MV-4-11 (cell line): Measurements from ENCODE around the gene ATP6V0C.
"Not testable (repeated sequence)": the region's sequence is repeated elsewhere in the genome, so short reads cannot be mapped to it uniquely, and the experiment has no call there.

Source experiments
- DNase-seq: peaks from one replicate; lab custom pipeline; 2025; lab: John Stamatoyannopoulos, UW

ATP6V0C gene

GRCh38 chr16:2474877-2475412 is 38.8 kb upstream of the ATP6V0C start, which contains the start of gene TBC1D24:
TSS of gene TBC1D24 (plus strand) at chr16:2475127. CDS start at chr16:2496149, 21,022 bp downstream.
- DNase-seq = peak; percentile 78

GRCh38 chr16:2475413-2476344 is 38.1 kb upstream of the ATP6V0C start:
- DNase-seq = peak; percentile 21

- no peak for DNase-seq
Observed at GRCh38 chr16:2476345-2476720, 37.4 kb upstream of the ATP6V0C start.

DNA sequence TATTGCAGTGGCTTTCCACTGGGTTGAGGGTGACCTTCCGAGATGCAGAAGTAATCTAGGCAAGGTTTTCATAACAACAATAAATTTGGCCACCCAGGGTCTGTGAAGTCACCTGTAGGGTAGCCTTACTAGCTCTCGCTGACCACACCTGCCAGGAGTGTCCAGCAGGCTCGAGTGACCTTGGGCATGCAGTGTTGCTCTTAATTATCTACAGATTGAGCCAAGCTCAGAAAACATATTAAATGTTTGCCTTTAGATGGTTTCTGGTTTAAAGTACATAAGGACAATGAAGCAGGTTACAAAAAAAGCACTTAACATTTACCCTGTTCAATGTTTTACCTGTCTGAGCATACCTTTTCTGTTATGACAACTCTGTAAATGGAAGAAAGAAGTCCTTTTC is 37.0 kb upstream of the ATP6V0C start:
- DNase-seq = no peak

DNA sequence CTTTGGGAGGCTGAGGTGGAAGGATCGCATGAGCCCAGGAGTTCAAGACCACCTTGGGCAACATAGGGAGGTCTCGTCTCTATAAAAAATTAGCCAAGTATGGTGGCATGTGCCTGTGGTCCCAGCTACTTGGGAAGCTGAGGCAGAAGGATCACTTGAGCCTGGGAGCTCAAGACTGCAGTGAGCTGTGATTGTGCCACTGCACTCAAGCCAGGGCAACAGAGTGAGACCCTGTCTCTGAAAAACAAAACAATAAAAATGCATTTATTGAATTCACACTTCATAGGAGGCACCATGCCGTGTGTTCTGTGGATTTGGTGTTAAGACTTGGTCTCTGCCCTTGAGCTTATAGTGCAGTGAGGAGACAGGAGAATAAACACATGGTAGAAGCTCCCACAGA is 36.4 kb upstream of the ATP6V0C start:
- DNase-seq = no peak

GRCh38 chr16:2478279-2478678 is 35.5 kb upstream of the ATP6V0C start:
- no peak for DNase-seq

DNA sequence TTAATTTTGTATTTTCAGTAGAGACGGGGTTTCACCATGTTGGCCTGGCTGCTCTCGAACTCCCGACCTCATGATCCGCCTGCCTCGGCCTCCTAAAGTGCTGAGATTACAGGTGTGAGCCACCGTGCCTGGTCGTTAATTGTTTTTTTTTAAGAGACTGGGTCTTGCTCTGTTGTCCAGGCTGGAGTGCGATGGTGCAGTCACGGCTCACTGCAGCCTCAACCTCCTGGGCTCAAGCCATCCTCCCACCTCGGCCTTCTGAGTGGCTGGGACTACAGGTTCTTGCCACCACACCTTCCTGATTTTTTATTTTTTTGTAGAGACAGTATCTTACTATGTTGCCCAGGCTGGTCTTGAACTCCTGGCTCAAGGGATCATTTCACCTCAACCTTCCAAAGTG is 33.8 kb upstream of the ATP6V0C start:
- DNase-seq = not testable (repeated sequence)

DNA sequence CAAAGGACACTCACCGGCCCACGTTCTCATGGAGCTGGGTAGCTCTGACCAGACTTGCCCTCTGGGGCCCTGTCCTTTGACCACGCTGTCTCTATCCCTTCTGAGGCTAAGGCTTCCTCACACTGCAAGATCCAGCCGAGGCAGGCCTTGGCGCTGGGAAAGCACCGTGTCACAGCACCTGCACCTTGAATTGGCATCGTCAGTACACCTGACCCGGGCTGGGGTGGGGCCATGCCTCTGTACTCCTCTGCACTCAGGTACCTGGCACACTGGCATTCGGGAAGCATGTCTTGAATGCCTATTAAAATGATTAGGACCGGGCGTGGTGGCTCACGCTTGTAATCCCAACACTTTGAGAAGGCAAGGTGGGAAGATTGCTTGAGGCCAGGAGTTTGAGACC is 32.8 kb upstream of the ATP6V0C start:
- no peak for DNase-seq

- DNase-seq = no peak
Observed at GRCh38 chr16:2481676-2482075, 32.1 kb upstream of the ATP6V0C start.

- DNase-seq = no peak
Observed at GRCh38 chr16:2482249-2482648, 31.5 kb upstream of the ATP6V0C start.

GRCh38 chr16:2482708-2483534 is 30.8 kb upstream of the ATP6V0C start:
- peak; percentile 31 for DNase-seq

- DNase-seq = no peak
Observed at GRCh38 chr16:2483939-2484897, 29.5 kb upstream of the ATP6V0C start.

DNA sequence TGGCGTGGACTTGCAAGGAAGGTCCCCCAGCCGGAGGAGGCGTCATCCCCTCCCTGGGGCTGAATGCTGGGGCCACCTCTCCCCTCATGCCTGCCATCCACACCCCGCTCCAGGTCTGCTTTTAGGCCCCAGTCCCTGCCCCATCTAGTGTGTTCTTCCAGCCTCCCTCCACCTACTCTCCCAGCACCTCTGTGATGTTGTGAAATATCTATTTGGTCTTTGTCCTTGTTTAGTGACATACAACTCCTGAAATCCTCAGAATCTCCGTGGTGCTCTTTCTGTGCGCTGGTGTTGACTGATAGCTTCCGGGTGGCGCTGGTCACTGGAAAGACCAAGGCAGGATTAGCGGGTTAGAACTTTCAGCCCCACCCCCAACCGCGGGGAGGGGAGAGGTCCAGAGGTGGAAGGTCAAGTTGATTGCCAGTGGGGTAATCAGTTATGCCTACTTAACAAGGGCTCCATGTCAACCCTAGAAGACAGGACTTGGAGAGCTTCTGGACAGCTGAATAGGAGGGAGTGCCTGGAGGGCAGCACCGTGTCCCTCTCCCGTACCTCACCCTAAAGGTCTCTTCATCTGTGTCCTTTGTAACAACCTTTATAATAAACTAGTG is 28.7 kb upstream of the ATP6V0C start:
- no peak for DNase-seq

DNA sequence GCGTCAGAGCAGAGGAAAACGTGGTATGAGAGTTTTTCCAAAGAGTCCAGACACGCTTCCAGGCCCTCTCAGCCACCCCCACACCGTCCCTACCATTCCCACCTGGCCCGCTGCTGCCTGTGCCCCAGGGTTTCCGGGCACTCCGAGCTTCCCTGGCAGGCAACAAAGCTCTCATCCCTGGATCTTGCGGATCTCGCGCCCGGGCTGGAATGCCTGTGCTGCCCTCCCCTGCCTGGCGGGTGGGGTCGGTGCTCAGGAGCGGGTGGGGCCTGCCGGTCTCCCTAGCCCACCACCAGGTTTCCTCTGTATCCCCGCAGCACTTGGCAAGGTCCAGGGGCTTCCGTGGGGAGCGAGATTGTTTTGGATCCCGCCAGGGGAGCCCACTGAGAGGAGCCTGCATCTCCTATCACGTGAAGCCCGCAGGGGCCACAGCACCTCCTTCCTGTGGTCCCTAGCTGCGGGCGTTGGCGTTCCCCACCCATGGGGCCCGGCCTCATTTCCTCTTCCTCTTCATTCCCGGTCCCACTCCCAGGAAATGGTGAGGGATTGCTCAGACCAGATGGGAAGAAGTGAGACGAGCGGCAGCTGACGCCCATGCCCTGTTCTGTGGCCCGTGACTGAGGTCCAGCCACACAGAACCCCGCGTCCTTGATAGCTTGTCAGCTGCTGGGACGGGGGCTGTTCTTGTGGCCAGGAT is 27.8 kb upstream of the ATP6V0C start:
- no peak for DNase-seq

- no peak for DNase-seq
Observed at GRCh38 chr16:2486645-2487516, 26.9 kb upstream of the ATP6V0C start.

- no peak for DNase-seq
Observed at GRCh38 chr16:2487517-2487842, 26.3 kb upstream of the ATP6V0C start.

DNA sequence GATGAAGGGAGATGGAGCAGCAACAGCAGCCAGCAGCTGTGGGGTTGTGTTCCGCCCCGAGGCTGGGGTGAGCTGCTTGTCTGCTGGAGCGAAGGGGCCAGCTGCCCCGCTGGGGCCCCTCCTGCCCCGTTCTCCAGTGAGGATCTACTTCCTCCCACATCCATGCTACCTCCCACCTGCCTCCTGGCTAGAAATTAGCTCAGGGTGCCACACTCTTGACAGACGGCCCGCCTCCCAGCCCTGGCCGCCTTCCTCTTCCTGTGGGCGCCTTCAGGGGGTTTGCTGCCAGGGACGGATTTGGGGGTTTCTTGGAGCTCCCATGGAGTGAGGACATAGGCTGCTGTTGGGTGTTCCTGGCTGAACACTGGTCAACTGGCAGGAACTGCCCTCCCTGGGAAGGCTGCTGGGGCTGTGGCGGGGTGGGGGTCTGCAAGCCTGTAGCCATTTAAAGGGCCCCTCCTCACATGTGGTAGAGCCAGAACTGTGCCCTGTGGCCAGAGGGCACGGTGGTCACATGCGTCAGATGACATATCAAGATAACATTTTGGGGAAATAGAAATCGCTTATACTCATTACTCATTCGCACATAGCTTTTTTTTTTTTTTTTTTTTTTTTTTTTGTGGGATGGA is 25.7 kb upstream of the ATP6V0C start:
- peak; percentile 82 for DNase-seq

DNA sequence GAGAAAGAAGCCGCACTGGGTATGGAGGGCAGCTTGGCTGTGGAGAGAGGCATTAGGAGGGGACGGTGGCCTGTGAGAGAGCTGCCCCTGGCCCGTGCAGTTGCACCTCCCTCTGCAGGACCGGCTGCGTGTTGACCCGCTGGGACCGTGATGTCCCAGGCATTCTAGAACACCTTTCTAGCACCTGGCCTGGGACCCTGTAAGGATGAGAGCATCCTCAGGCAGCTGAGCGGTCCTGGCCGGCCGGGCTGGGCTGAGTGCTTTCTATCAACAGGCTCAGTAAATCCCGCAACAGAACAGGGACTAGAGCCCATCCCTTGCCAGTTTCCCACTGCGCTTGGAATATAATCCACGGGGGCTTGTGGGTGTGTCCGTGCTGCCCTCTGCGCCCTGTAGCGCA is 24.2 kb upstream of the ATP6V0C start:
- DNase-seq = no peak
